ENCODE results near the gene CDK14. TPM values are rescaled to one million over a fixed set of nuclear protein-coding genes. Genes with fewer than 3 reads are reported as not detected.

CDK14 gene
- total RNA-seq, 1 experiment from 2014 or later: 57.9 TPM

DNA sequence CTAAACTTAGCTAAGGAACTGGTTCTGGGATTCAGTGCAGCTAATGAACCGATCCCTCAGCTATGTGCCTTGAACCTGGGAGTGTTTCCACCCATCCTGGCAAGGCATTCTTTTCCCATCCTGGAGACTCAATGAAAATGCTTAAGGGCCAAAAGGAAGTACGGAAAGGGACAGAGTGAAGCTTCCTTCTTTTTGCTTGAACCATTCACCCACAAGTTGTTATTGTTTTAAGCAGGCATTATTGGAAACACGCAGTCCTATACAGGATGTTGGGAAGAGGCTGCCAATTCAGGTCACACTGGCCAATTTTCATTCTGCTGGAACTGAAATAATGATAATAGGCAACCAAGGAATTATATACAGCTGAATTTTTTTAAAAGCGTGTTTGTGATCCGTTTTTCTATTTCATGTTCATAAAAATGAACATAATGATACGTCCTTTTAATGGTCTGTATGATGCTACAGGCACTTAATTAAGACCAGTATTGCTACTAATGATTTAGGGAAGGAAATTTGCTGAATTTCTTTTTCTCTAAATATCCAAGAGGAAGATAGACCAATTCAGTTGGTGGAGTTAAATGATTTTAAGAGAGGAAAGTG is 610.3 kb downstream of the CDK14 start (continued):
- TF ChIP-seq, protein P1, sequence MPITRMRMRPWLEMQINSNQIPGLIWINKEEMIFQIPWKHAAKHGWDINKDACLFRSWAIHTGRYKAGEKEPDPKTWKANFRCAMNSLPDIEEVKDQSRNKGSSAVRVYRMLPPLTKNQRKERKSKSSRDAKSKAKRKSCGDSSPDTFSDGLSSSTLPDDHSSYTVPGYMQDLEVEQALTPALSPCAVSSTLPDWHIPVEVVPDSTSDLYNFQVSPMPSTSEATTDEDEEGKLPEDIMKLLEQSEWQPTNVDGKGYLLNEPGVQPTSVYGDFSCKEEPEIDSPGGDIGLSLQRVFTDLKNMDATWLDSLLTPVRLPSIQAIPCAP (CRISPR knock-in tag; IDR thresholded peaks at IDR 0.05): no peak

DNA sequence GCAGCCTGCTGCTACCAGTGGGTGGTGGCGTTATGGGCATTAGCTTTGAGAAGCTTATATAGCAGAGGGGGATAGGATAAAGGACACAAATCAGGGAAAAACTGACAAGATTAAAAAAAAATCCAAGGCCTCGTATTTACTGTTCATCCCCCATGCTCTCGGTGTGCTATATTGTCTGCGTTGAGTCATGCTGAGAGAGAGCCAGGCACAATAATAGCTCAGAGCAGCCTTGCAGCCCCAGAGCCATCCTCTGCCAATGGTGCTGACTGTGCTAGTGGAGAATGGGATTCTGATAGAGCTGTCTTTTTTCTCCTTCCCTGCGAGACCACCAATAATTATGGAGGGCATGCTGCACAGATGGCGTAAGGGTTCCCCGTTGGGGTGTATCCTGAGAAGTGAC is 616.5 kb downstream of the CDK14 start:
- TF ChIP-seq, protein P2, sequence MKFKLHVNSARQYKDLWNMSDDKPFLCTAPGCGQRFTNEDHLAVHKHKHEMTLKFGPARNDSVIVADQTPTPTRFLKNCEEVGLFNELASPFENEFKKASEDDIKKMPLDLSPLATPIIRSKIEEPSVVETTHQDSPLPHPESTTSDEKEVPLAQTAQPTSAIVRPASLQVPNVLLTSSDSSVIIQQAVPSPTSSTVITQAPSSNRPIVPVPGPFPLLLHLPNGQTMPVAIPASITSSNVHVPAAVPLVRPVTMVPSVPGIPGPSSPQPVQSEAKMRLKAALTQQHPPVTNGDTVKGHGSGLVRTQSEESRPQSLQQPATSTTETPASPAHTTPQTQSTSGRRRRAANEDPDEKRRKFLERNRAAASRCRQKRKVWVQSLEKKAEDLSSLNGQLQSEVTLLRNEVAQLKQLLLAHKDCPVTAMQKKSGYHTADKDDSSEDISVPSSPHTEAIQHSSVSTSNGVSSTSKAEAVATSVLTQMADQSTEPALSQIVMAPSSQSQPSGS (CRISPR knock-in tag; IDR thresholded peaks at IDR 0.05; ENCODE audit: borderline replicate concordance, low read depth): no peak
- no peak for TF ChIP-seq IRF2 (CRISPR knock-in tag; IDR thresholded peaks at IDR 0.05; ENCODE audit: borderline replicate concordance, low read depth)
- no peak for TF ChIP-seq ZNF263 (CRISPR knock-in tag; IDR thresholded peaks at IDR 0.05; ENCODE audit: low read depth)
- TF ChIP-seq MYBL2 (CRISPR knock-in tag; IDR thresholded peaks at IDR 0.05): no peak
- TF ChIP-seq NR1H2 (CRISPR knock-in tag; IDR thresholded peaks at IDR 0.05): no peak
- TF ChIP-seq, protein P3, sequence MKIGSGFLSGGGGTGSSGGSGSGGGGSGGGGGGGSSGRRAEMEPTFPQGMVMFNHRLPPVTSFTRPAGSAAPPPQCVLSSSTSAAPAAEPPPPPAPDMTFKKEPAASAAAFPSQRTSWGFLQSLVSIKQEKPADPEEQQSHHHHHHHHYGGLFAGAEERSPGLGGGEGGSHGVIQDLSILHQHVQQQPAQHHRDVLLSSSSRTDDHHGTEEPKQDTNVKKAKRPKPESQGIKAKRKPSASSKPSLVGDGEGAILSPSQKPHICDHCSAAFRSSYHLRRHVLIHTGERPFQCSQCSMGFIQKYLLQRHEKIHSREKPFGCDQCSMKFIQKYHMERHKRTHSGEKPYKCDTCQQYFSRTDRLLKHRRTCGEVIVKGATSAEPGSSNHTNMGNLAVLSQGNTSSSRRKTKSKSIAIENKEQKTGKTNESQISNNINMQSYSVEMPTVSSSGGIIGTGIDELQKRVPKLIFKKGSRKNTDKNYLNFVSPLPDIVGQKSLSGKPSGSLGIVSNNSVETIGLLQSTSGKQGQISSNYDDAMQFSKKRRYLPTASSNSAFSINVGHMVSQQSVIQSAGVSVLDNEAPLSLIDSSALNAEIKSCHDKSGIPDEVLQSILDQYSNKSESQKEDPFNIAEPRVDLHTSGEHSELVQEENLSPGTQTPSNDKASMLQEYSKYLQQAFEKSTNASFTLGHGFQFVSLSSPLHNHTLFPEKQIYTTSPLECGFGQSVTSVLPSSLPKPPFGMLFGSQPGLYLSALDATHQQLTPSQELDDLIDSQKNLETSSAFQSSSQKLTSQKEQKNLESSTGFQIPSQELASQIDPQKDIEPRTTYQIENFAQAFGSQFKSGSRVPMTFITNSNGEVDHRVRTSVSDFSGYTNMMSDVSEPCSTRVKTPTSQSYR (CRISPR knock-in tag; IDR thresholded peaks at IDR 0.05): no peak
- TF ChIP-seq, protein P4, sequence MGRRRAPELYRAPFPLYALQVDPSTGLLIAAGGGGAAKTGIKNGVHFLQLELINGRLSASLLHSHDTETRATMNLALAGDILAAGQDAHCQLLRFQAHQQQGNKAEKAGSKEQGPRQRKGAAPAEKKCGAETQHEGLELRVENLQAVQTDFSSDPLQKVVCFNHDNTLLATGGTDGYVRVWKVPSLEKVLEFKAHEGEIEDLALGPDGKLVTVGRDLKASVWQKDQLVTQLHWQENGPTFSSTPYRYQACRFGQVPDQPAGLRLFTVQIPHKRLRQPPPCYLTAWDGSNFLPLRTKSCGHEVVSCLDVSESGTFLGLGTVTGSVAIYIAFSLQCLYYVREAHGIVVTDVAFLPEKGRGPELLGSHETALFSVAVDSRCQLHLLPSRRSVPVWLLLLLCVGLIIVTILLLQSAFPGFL (CRISPR knock-in tag; IDR thresholded peaks at IDR 0.05; ENCODE audit: borderline replicate concordance): no peak
- ChIA-PET CTCF (no interaction called here), POLR2A (no interaction called here)
- Mint-ChIP-seq H3K9me3 (0 out of 2 replicates have a peak, but pooled peaks cover 3% of the 10 kb centered on the region), H3K4me1 (no peaks in the 10 kb centered on the region), H3K4me3 (no peak overlapping the region), H3K27ac (no peak overlapping the region), H3K36me3 (0 out of 2 replicates have a peak, but pooled peaks cover 2% of the 10 kb centered on the region), H3K27me3 (ENCODE audit: low read depth) (no peaks in the 10 kb centered on the region)
- DNase-seq (ENCODE audit: low spot score): no peak
- peak; percentile 81 for ATAC-seq

DNA sequence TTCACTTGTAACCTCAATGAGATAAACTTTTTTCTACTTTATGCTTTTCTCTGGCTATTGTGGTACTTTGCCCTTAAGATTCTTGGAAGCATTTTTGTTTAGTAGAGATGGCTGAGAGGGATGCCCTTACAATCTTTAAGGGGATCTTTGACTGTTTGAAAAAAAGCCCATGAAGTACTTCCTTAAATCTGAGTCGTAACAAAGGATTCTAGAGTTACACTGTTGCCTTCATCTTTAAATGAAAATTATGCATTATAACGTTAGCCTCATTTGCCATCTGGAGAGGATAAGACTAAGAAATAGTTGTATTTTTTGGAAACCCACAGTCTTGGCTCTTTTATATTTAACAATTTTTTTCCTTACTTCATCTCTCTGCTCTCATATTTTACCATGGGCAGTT is 630.3 kb downstream of the CDK14 start:
- no peaks in the 10 kb centered on the region; the same call in 1 of the 2 replicates for H3K27me3 Mint-ChIP-seq (ENCODE audit: low read depth)
- no peak overlapping the region for H3K4me3 Mint-ChIP-seq
- CTCF ChIA-PET: no interaction called here
- no peak overlapping the region for H3K27ac Mint-ChIP-seq
- ATAC-seq (no peak), DNase-seq (ENCODE audit: low spot score) (no peak)
- H3K9me3 Mint-ChIP-seq: peaks cover 20% of the 10 kb centered on the region
- H3K4me1 Mint-ChIP-seq: peaks cover 5% of the 10 kb centered on the region
- H3K36me3 Mint-ChIP-seq: no peaks in the 10 kb centered on the region
- POLR2A ChIA-PET: no interaction called here
- TF ChIP-seq NR3C1 (CRISPR knock-in tag; conservative IDR thresholded peaks at IDR 0.05; ENCODE audit: low read depth): no peak
- no peak for TF ChIP-seq PRRX2 (CRISPR knock-in tag; IDR thresholded peaks at IDR 0.05)
- TF ChIP-seq CBFB (CRISPR knock-in tag; IDR thresholded peaks at IDR 0.05; ENCODE audit: low read depth): no peak
- TF ChIP-seq, protein P5, sequence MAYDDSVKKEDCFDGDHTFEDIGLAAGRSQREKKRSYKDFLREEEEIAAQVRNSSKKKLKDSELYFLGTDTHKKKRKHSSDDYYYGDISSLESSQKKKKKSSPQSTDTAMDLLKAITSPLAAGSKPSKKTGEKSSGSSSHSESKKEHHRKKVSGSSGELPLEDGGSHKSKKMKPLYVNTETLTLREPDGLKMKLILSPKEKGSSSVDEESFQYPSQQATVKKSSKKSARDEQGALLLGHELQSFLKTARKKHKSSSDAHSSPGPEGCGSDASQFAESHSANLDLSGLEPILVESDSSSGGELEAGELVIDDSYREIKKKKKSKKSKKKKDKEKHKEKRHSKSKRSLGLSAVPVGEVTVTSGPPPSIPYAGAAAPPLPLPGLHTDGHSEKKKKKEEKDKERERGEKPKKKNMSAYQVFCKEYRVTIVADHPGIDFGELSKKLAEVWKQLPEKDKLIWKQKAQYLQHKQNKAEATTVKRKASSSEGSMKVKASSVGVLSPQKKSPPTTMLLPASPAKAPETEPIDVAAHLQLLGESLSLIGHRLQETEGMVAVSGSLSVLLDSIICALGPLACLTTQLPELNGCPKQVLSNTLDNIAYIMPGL (CRISPR knock-in tag; IDR thresholded peaks at IDR 0.05): no peak
- TF ChIP-seq, protein P3 (CRISPR knock-in tag; IDR thresholded peaks at IDR 0.05): no peak
- TF ChIP-seq, protein P6, sequence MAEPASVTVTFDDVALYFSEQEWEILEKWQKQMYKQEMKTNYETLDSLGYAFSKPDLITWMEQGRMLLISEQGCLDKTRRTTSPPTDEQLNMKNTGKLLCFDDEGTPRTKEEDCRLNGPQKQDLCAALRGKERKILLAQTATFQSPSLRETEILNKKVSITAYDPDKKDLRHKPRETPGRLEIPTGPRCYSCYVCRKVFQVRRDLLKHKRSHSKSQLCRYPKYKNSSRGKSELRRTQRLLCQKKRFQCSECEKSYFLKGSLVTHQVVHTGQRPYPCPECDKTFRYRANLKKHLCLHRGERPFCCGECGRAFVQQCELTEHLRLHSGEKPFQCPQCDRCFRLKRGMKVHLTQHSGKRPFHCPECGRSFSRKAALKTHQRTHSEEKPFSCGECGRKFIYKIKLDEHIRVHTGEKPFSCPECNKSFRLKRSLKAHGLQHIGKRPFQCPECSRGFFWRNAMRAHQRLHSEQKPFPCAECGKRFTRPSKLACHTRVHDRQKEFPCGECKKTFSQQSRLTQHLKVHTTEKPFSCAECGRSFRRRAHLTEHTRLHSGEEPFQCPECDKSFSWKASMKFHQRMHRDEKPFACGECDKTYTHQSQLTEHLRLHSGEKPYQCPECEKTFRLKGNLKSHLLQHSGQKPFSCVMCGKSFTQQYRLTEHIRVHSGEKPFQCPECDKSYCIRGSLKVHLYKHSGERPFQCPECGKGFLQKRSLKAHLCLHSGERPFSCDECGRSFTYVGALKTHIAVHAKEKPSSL (CRISPR knock-in tag; conservative IDR thresholded peaks at IDR 0.05): no peak
- TF ChIP-seq EMX1 (CRISPR knock-in tag; IDR thresholded peaks at IDR 0.05): no peak
- no peak for TF ChIP-seq ZNF219 (CRISPR knock-in tag; IDR thresholded peaks at IDR 0.05; ENCODE audit: borderline replicate concordance)
- TF ChIP-seq, protein P7, sequence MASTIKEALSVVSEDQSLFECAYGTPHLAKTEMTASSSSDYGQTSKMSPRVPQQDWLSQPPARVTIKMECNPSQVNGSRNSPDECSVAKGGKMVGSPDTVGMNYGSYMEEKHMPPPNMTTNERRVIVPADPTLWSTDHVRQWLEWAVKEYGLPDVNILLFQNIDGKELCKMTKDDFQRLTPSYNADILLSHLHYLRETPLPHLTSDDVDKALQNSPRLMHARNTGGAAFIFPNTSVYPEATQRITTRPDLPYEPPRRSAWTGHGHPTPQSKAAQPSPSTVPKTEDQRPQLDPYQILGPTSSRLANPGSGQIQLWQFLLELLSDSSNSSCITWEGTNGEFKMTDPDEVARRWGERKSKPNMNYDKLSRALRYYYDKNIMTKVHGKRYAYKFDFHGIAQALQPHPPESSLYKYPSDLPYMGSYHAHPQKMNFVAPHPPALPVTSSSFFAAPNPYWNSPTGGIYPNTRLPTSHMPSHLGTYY (CRISPR knock-in tag; IDR thresholded peaks at IDR 0.05): no peak
